ENCODE measurements around the gene MB21D2. TPM values are rescaled to one million over a fixed set of nuclear protein-coding genes. Genes with fewer than 3 reads are reported as not detected.

Gene MB21D2
- total RNA-seq, 1 experiment from 2014 or later: 2.8 TPM

- Histone ChIP-seq H3K4me2 (ENCODE audit: low read length) (no peak overlapping the region), H2AFZ (ENCODE audit: low read depth, low read length, poor library complexity, severe bottlenecking) (no peak overlapping the region), H3K79me2 (ENCODE audit: insufficient read depth, low read length) (no peaks in the 10 kb centered on the region), H3K9me3 (ENCODE audit: control insufficient read depth in 1 of 2, insufficient read depth in 1 of 2, low read depth in 1 of 2, low read length in 2 of 2) (no peaks in the 10 kb centered on the region), H3K4me3 (replicated peaks in 1 of 2; ENCODE audit: low read depth in 1 of 2, low read length in 2 of 2) (no peak overlapping the region), H3K9me2 (ENCODE audit: insufficient read depth) (no peaks in the 10 kb centered on the region), H4K20me1 (ENCODE audit: insufficient read depth) (no peaks in the 10 kb centered on the region), H3K27me3 (ENCODE audit: insufficient read depth, low read length) (no peaks in the 10 kb centered on the region), H3K36me3 (ENCODE audit: control insufficient read depth in 1 of 2, insufficient read depth in 2 of 2, low read length in 2 of 2) (no peaks in the 10 kb centered on the region), H3K9ac (ENCODE audit: low read length) (no peak overlapping the region), H3K27ac (ENCODE audit: low read depth, low read length) (no peak overlapping the region), H3K4me1 (ENCODE audit: control insufficient read depth in 1 of 2, insufficient read depth in 2 of 2, low read length in 2 of 2) (no peaks in the 10 kb centered on the region)
- ATAC-seq: no peak
- no peak for TF ChIP-seq CBX3 (IDR thresholded peaks at IDR 0.05; ENCODE audit: low read depth)
- no peak for TF ChIP-seq JUND (IDR thresholded peaks at IDR 0.05)
- TF ChIP-seq ELF1 (IDR thresholded peaks at IDR 0.05; ENCODE audit: borderline replicate concordance, low read depth): no peak
- no peak for TF ChIP-seq MAX (IDR thresholded peaks at IDR 0.05)
- TF ChIP-seq TCF7L2 (IDR thresholded peaks at IDR 0.05; ENCODE audit: borderline replicate concordance, extremely low read depth, insufficient read depth, insufficient read length): no peak
- intact Hi-C loops (cut with micrococcal nuclease): no loop called here
- no peak for DNase-seq (ENCODE audit: low read depth, low spot score)
- ChIA-PET CTCF (no interaction called here), RAD21 (ENCODE audit: low non-redundant PET in 1 of 2, low total read pairs in 2 of 2, uncharacterized antibody in 2 of 2, unreplicated experiment in 2 of 2) (no interaction called here), POLR2A (no interaction called here)
- no TSS peak for BruUV-seq (replicated peaks)
These were observed 11.5 kb upstream of the MB21D2 start for GRCh38 chr3:192929146-192929545.

- Histone ChIP-seq H3K4me1 (ENCODE audit: control insufficient read depth in 1 of 2, insufficient read depth in 2 of 2, low read length in 2 of 2) (no peaks in the 10 kb centered on the region), H3K27ac (ENCODE audit: low read depth, low read length) (no peak overlapping the region), H3K9me3 (ENCODE audit: control insufficient read depth in 1 of 2, insufficient read depth in 1 of 2, low read depth in 1 of 2, low read length in 2 of 2) (no peaks in the 10 kb centered on the region), H3K9ac (ENCODE audit: low read length) (no peak overlapping the region), H3K4me2 (ENCODE audit: low read length) (no peak overlapping the region), H3K9me2 (ENCODE audit: insufficient read depth) (no peaks in the 10 kb centered on the region), H3K36me3 (ENCODE audit: control insufficient read depth in 1 of 2, insufficient read depth in 2 of 2, low read length in 2 of 2) (no peaks in the 10 kb centered on the region), H3K79me2 (ENCODE audit: insufficient read depth, low read length) (no peaks in the 10 kb centered on the region), H3K4me3 (replicated peaks in 1 of 2; ENCODE audit: low read depth in 1 of 2, low read length in 2 of 2) (no peak overlapping the region), H2AFZ (ENCODE audit: low read depth, low read length, poor library complexity, severe bottlenecking) (no peak overlapping the region), H3K27me3 (ENCODE audit: insufficient read depth, low read length) (no peaks in the 10 kb centered on the region), H4K20me1 (ENCODE audit: insufficient read depth) (no peaks in the 10 kb centered on the region)
- TF ChIP-seq YY1 (IDR thresholded peaks at IDR 0.05; ENCODE audit: extremely low read depth, insufficient replicate concordance, low read depth, low read length) (no peak), ATF3 (IDR thresholded peaks at IDR 0.05) (no peak), EZH2phosphoT487 (IDR thresholded peaks at IDR 0.05; ENCODE audit: borderline replicate concordance) (no peak), ELF1 (IDR thresholded peaks at IDR 0.05; ENCODE audit: borderline replicate concordance, low read depth) (no peak), SIN3A (IDR thresholded peaks at IDR 0.05; ENCODE audit: low read depth) (no peak), CTCF (IDR thresholded peaks at IDR 0.05 in 2 of 3, conservative IDR thresholded peaks at IDR 0.05 in 1 of 3; ENCODE audit: borderline replicate concordance in 1 of 3, insufficient read depth in 1 of 3, low read depth in 2 of 3, low read length in 2 of 3) (no peak), SP1 (IDR thresholded peaks at IDR 0.05; ENCODE audit: low read depth) (no peak), RAD21 (IDR thresholded peaks at IDR 0.05; ENCODE audit: low read depth) (no peak), EGR1 (IDR thresholded peaks at IDR 0.05; ENCODE audit: low read depth) (no peak)
- CTCF ChIA-PET: no interaction called here
- ATAC-seq: no peak
- intact Hi-C loops (cut with micrococcal nuclease): no loop called here
- BruUV-seq (replicated peaks): no TSS peak
- DNase-seq (ENCODE audit: low read depth, low spot score): no peak
- RAD21 ChIA-PET (ENCODE audit: low non-redundant PET in 1 of 2, low total read pairs in 2 of 2, uncharacterized antibody in 2 of 2, unreplicated experiment in 2 of 2): no interaction called here
- POLR2A ChIA-PET: no interaction called here
These were observed 11.1 kb upstream of the MB21D2 start for GRCh38 chr3:192928720-192929119.

Data from HCT116 (cell line).